HepG2 (cell line): Measurements from ENCODE around the gene ABHD1. TPM values are rescaled to one million over a fixed set of nuclear protein-coding genes. Genes with fewer than 3 reads are reported as not detected.

Experiments
- CBX1 ChIP-seq: IDR thresholded peaks from one replicate; pipeline ENCODE4 v1.6.1; 2016; ENCODE audit warnings: antibody characterized with exemption, low read depth
- GABPB1 ChIP-seq: IDR thresholded peaks from 2 replicates; pipeline ENCODE4 v1.6.1; 2016; ENCODE audit warnings: mild to moderate bottlenecking, missing genetic modification reagents, moderate library complexity, missing compliant biosample characterization
- KAT7 ChIP-seq: IDR thresholded peaks from 2 replicates; pipeline ENCODE4 v1.6.1; 2018; ENCODE audit warnings: borderline replicate concordance, missing compliant biosample characterization
- NR2F6 ChIP-seq, 2 experiments: IDR thresholded peaks; 2 replicates each; pipeline ENCODE4 v1.6.1; 2016; ENCODE audit warnings: antibody characterized with exemption in 1 of 2, mild to moderate bottlenecking in 1 of 2
- RFX3 ChIP-seq: IDR thresholded peaks from 2 replicates; pipeline ENCODE4 v1.6.1; 2016; ENCODE audit warnings: missing biosample characterization, missing genetic modification reagents
- SIN3A ChIP-seq: IDR thresholded peaks from 2 replicates; pipeline ENCODE4 v1.6.1; 2011; ENCODE audit warnings: low read depth, mild to moderate bottlenecking, control low read depth, low read length, borderline replicate concordance
- ZFY ChIP-seq: sonication (generic); formaldehyde crosslinking; IDR thresholded peaks from 2 replicates; pipeline ENCODE4 v1.4.0; 2020; ENCODE audit warnings: missing genetic modification reagents
- ZNF124 ChIP-seq: sonication (generic); formaldehyde crosslinking; IDR thresholded peaks from 2 replicates; pipeline ENCODE4 v1.4.0; 2020; ENCODE audit warnings: missing genetic modification reagents
- ZNF263 ChIP-seq: sonication (generic); formaldehyde crosslinking; IDR thresholded peaks from 2 replicates; pipeline ENCODE4 v1.4.0; 2020; ENCODE audit warnings: missing genetic modification reagents
- ZNF317 ChIP-seq: sonication (generic); formaldehyde crosslinking; IDR thresholded peaks from 2 replicates; pipeline ENCODE4 v1.5.0; 2020; ENCODE audit warnings: mild to moderate bottlenecking, missing genetic modification reagents
- ZNF335 ChIP-seq: sonication (generic); formaldehyde crosslinking; IDR thresholded peaks from 2 replicates; pipeline ENCODE4 v1.4.0; 2020; ENCODE audit warnings: missing genetic modification reagents
- ZNF354B ChIP-seq: sonication (generic); formaldehyde crosslinking; IDR thresholded peaks from 2 replicates; pipeline ENCODE4 v1.8.0; 2022; ENCODE audit warnings: mild to moderate bottlenecking, missing genetic modification reagents
- ZNF644 ChIP-seq: IDR thresholded peaks from 2 replicates; pipeline ENCODE4 v1.6.1; 2016; ENCODE audit warnings: low read depth
- ZNF790 ChIP-seq: sonication (generic); formaldehyde crosslinking; IDR thresholded peaks from 2 replicates; pipeline ENCODE4 v1.8.0; 2022; ENCODE audit warnings: missing genetic modification reagents, mild to moderate bottlenecking, borderline replicate concordance
- ZNF839 ChIP-seq: sonication (generic); formaldehyde crosslinking; IDR thresholded peaks from 2 replicates; pipeline ENCODE4 v1.4.0; 2020; ENCODE audit warnings: missing genetic modification reagents, mild to moderate bottlenecking, borderline replicate concordance
- polyA plus RNA-seq, 8 experiments: library from polyadenylated mRNA; depleted of rRNA in 3 of 8; stranded (reverse) in 7 of 8; unstranded in 1 of 8; fragments of >200 nt; fragmentation: Illumina TruSeq in 4 of 8; extraction: Trizol in 4 of 8; gene quantifications; 2 replicates each; pipeline versions ENCODE4 v1.2.1 to v1.2.3, GENCODE V29; 2011 to 2016; ENCODE audit warnings: low read depth in 4 of 8, missing spikeins in 1 of 8, mixed read lengths in 1 of 8; ENCODE audit not compliant: insufficient read depth in 1 of 8
- total RNA-seq, 5 experiments: library from RNA; depleted of rRNA; stranded (reverse); fragments of >200 nt; fragmentation: Illumina TruSeq; extraction: Trizol; gene quantifications; 2 replicates each; pipeline ENCODE4 v1.2.3, GENCODE V29; 2016; ENCODE audit warnings: low read depth in 1 of 5
- TF ChIP-seq, protein P1 (sequence below): sonication (generic); formaldehyde crosslinking; IDR thresholded peaks from 2 replicates; pipeline ENCODE4 v1.9.0; 2021; ENCODE audit warnings: missing genetic modification reagents, borderline replicate concordance
- TF ChIP-seq, protein P2 (sequence below): sonication (generic); IDR thresholded peaks from 2 replicates; pipeline ENCODE4 v1.6.1; 2016; ENCODE audit warnings: low read depth, borderline replicate concordance
- TF ChIP-seq, protein P3 (sequence below): sonication (generic); formaldehyde crosslinking; IDR thresholded peaks from 2 replicates; pipeline ENCODE4 v1.8.1; 2023; ENCODE audit warnings: mild to moderate bottlenecking, moderate library complexity, missing genetic modification reagents
- TF ChIP-seq, protein P4 (sequence below): sonication (generic); formaldehyde crosslinking; IDR thresholded peaks from 2 replicates; pipeline ENCODE4 v1.4.0; 2020; ENCODE audit warnings: missing genetic modification reagents

Gene ABHD1
- total and polyA plus RNA-seq, 2 of the 13 experiments (the other 11 are each of a cell fraction or from before 2014, with no cell fraction given): 0.04 to 0.81 TPM

DNA sequence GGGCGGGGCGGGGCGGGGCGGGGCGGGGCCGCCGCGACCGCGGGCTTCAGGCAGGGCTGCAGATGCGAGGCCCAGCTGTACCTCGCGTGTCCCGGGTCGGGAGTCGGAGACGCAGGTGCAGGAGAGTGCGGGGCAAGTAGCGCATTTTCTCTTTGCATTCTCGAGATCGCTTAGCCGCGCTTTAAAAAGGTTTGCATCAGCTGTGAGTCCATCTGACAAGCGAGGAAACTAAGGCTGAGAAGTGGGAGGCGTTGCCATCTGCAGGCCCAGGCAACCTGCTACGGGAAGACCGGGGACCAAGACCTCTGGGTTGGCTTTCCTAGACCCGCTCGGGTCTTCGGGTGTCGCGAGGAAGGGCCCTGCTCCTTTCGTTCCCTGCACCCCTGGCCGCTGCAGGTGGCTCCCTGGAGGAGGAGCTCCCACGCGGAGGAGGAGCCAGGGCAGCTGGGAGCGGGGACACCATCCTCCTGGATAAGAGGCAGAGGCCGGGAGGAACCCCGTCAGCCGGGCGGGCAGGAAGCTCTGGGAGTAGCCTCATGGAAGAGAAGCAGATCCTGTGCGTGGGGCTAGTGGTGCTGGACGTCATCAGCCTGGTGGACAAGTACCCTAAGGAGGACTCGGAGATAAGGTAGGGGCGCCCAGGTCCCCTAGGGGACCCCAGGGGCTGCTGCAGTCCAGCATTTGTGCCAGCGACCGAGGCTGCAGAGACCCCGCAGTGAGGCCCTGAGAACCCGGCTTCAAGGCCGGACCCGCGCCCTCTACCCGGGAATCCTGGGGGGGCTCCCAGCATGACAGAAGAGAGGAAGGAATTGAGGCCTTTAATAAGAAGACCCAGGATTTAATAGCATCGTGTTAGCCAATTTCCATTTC lies 36.7 kb upstream of the ABHD1 start, which contains the start of gene KHK (continued):
- TF ChIP-seq, protein P1, sequence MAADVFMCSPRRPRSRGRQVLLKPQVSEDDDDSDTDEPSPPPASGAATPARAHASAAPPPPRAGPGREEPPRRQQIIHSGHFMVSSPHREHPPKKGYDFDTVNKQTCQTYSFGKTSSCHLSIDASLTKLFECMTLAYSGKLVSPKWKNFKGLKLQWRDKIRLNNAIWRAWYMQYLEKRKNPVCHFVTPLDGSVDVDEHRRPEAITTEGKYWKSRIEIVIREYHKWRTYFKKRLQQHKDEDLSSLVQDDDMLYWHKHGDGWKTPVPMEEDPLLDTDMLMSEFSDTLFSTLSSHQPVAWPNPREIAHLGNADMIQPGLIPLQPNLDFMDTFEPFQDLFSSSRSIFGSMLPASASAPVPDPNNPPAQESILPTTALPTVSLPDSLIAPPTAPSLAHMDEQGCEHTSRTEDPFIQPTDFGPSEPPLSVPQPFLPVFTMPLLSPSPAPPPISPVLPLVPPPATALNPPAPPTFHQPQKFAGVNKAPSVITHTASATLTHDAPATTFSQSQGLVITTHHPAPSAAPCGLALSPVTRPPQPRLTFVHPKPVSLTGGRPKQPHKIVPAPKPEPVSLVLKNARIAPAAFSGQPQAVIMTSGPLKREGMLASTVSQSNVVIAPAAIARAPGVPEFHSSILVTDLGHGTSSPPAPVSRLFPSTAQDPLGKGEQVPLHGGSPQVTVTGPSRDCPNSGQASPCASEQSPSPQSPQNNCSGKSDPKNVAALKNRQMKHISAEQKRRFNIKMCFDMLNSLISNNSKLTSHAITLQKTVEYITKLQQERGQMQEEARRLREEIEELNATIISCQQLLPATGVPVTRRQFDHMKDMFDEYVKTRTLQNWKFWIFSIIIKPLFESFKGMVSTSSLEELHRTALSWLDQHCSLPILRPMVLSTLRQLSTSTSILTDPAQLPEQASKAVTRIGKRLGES (CRISPR knock-in tag): no peak
- TF ChIP-seq KAT7 (CRISPR knock-in tag) (peak; percentile 78; the same call in 1 of the 2 replicates), RFX3 (no peak), ZNF317 (peak; percentile 76; the same call in 1 of the 2 replicates), ZNF354B (CRISPR knock-in tag) (peak; percentile 73; the same call in 1 of the 2 replicates), SIN3A (peak; percentile 8), CBX1 (peak; percentile 5), GABPB1 (CRISPR knock-in tag) (peak; percentile 11; the same call in 1 of the 2 replicates), NR2F6 (IDR thresholded peaks at IDR 0.05) (no peak; the same call in 1 of the 2 replicates), NR2F6 (CRISPR knock-in tag; IDR thresholded peaks at IDR 0.05) (no peak), ZNF263 (CRISPR knock-in tag) (peak; percentile 94), ZNF790 (CRISPR knock-in tag) (peak; percentile 67; the same call in 1 of the 2 replicates), ZFY (CRISPR knock-in tag) (peak; percentile 84), ZNF124 (CRISPR knock-in tag) (0 out of 2 replicates have a peak, but pooled peaks have one; percentile 10), ZNF644 (CRISPR knock-in tag) (no peak), ZNF839 (CRISPR knock-in tag) (0 out of 2 replicates have a peak, but pooled peaks have one; percentile 27), ZNF335 (CRISPR knock-in tag) (0 out of 2 replicates have a peak, but pooled peaks have one; percentile 52)
- TF ChIP-seq, protein P2, sequence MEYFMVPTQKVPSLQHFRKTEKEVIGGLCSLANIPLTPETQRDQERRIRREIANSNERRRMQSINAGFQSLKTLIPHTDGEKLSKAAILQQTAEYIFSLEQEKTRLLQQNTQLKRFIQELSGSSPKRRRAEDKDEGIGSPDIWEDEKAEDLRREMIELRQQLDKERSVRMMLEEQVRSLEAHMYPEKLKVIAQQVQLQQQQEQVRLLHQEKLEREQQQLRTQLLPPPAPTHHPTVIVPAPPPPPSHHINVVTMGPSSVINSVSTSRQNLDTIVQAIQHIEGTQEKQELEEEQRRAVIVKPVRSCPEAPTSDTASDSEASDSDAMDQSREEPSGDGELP: peak; percentile 77
- TF ChIP-seq, protein P3, sequence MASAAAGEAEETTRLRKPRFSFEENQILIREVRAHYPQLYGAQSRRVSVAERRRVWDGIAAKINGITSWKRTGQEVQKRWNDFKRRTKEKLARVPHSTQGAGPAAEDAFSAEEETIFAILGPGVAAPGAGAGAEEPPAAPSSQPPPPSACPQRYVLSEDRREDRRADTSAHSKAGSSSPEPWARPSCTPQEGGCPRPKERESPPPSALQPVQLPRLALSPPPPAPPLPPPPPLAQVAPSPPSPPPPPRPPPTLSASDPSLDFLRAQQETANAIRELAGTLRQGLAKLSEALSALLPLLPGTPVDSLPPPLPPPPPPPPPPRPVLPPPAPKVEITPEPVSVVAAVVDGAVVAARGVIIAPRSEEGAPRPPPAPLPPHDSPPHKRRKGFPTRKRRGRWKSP (CRISPR knock-in tag): 0 out of 2 replicates have a peak, but pooled peaks have one; percentile 34
- TF ChIP-seq, protein P4, sequence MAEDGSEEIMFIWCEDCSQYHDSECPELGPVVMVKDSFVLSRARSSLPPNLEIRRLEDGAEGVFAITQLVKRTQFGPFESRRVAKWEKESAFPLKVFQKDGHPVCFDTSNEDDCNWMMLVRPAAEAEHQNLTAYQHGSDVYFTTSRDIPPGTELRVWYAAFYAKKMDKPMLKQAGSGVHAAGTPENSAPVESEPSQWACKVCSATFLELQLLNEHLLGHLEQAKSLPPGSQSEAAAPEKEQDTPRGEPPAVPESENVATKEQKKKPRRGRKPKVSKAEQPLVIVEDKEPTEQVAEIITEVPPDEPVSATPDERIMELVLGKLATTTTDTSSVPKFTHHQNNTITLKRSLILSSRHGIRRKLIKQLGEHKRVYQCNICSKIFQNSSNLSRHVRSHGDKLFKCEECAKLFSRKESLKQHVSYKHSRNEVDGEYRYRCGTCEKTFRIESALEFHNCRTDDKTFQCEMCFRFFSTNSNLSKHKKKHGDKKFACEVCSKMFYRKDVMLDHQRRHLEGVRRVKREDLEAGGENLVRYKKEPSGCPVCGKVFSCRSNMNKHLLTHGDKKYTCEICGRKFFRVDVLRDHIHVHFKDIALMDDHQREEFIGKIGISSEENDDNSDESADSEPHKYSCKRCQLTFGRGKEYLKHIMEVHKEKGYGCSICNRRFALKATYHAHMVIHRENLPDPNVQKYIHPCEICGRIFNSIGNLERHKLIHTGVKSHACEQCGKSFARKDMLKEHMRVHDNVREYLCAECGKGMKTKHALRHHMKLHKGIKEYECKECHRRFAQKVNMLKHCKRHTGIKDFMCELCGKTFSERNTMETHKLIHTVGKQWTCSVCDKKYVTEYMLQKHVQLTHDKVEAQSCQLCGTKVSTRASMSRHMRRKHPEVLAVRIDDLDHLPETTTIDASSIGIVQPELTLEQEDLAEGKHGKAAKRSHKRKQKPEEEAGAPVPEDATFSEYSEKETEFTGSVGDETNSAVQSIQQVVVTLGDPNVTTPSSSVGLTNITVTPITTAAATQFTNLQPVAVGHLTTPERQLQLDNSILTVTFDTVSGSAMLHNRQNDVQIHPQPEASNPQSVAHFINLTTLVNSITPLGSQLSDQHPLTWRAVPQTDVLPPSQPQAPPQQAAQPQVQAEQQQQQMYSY (CRISPR knock-in tag): 0 out of 2 replicates have a peak, but pooled peaks have one; percentile 10
